RPMI7951 (cell line): ENCODE measurements around the gene USP7. TPM values are rescaled to one million over a fixed set of nuclear protein-coding genes. Genes with fewer than 3 reads are reported as not detected.
"Not testable (repeated sequence)": the region's sequence is repeated elsewhere in the genome, so short reads cannot be mapped to it uniquely, and the experiment has no call there.

Experiments
- DNase-seq: peaks from one replicate; pipeline ENCODE4 v3.0.0-alpha.2; 2012; ENCODE audit warnings: low read depth
- total RNA-seq: library from RNA; depleted of rRNA; stranded (reverse); fragments of >200 nt; shearing (Covaris generic); gene quantifications from 2 replicates; pipeline ENCODE4 v1.2.3, GENCODE V29; 2014

The USP7 gene
- total RNA-seq, 1 experiment from 2014 or later, result 46.9 TPM

DNA sequence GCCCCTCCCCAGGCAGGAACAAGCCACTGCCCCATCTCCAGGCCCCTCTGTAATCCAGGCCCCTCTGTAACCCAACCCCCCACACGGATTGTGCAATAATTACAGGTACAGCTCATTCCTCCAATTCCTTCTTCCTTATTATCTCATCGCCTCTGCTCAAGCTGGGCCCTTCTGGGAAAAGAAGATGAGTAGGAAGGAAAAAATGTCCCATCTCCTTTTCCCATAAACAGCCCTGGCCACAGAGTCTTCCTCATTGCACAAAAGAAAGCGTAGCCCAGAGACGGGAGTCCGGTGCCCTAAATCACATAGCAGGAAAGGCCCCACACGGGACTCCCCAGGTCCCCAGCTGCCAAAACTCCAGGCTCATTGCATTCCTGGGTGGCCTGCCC, 85.2 kb downstream of the USP7 start:
- peak; percentile 65 for DNase-seq

DNA sequence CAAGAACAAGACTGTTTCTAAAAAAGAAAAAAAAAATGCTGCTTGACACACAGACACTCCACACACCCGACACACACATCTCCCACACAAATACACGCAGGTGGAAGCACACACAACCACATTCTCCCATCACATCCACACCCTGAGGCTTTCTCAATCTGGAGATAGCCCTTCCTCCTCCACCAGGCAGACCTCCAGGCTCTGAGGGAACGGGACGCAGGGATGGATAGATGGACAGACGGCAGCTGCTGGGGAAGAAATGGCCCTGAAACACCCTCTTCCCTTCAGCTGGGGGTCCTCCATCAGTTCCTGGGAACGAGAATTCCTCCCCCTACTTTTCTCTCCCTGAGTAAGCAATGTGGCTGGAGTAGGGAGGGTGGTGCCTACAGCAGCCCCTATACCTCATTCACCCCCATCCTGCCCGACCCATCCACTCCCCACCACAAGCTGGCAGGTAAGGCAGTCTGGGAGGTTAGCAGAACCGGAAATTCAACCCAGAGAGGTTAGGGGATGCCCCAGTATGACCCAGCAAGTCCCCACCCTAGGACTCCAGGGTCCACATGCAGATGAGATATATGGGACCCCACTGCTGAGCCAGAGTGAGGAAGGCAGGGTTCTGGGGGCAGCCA, 85.7 kb downstream of the USP7 start:
- DNase-seq, result no peak

DNA sequence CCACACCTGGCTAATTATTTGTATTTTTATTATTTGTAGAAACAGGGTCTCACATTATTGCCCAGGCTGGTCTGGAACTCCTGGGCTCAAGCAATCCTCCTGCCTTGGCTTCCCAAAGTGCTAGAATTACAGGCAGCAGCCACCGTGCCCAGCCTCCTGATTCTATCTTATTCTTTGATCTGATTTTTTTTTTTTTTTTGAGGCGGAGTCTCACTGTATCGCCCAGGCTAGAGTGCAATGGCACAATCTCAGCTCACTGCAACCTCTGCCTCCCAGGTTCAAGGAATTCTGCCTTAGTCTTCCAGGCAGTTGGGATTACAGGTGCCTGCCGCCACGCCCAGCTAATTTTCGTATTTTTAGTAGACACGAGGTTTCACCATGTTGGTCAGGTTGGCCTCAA, 88.4 kb downstream of the USP7 start:
- DNase-seq, result not testable (repeated sequence)

- DNase-seq, result no peak
These were observed 89.3 kb downstream of the USP7 start for GRCh38 chr16:8874388-8874787.

- not testable (repeated sequence) for DNase-seq
These were observed 89.9 kb downstream of the USP7 start for GRCh38 chr16:8873866-8874195.

- no peak for DNase-seq
These were observed 90.5 kb downstream of the USP7 start for GRCh38 chr16:8872967-8873865.

- no peak for DNase-seq
These were observed 91.6 kb downstream of the USP7 start for GRCh38 chr16:8872071-8872470.

GRCh38 chr16:8869988-8870241, 93.8 kb downstream of the USP7 start:
- DNase-seq, result not testable (repeated sequence)

DNA sequence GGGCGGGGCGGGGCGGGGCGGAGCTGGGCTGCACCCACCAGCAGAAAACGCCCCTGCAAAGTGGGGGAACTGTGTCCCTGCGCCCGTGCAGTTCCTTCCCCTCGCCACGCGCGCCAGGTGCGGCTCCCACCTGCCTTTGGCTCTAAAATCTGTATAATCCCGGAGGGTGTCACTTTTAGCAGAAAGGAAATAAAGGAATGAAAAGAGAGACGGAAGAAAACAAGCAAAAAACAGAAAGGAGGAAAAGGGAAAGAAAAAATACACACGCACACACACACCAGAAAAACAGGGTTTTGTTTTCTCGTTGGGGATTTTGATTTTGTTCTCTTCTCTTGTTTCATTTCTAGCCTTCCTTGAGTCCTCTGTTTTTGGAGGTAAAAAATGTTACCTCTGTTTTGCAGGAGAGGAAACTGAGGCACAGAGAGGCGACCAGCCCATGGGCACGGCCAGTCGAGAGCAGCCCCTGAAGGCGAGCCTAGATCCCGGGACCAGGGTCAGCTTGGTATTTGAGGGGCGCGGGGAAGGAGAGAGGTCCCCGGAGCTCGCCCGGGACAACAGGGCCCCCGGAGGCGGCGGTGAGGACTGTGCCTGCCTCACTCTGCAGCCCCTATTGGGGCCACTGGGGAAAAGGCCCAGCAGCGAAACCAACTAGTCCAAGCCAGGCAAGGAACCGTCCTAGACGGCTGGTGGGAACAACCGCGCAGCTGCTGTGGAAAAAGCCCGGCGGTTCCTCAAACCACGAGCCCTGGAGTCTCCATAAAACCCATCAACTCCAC, 94.3 kb downstream of the USP7 start:
- no peak for DNase-seq

- peak; percentile 90 for DNase-seq
These were observed 95.1 kb downstream of the USP7 start, which contains the start of gene CARHSP1 for GRCh38 chr16:8868416-8869211. Gene CARHSP1 (minus strand): TSS chr16:8869006. CDS start chr16:8859328, 9,678 bp downstream.

DNA sequence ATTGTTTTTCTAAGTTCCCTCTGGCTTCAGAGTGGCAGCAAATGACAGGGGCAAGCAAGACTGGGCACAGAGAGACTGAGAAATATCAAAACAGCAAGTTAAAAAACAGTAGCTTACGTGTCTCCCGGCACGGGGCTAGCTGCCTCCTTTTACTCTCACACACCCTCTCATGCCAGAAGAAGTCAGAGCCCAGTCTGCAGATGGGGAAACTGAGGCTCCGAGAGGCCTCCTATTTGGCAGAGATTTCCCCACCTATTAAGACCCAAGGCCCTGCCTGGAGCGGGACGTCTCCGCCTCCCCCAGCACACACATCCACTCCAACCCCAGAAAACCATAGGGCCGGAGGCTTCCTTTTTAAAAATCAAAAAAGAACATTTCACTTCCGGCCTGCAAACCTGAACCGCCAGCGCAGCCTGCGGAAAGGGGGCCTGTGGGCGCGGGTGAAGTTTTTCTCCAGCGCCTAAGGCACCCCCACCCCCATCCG, 95.7 kb downstream of the USP7 start:
- no peak for DNase-seq

DNA sequence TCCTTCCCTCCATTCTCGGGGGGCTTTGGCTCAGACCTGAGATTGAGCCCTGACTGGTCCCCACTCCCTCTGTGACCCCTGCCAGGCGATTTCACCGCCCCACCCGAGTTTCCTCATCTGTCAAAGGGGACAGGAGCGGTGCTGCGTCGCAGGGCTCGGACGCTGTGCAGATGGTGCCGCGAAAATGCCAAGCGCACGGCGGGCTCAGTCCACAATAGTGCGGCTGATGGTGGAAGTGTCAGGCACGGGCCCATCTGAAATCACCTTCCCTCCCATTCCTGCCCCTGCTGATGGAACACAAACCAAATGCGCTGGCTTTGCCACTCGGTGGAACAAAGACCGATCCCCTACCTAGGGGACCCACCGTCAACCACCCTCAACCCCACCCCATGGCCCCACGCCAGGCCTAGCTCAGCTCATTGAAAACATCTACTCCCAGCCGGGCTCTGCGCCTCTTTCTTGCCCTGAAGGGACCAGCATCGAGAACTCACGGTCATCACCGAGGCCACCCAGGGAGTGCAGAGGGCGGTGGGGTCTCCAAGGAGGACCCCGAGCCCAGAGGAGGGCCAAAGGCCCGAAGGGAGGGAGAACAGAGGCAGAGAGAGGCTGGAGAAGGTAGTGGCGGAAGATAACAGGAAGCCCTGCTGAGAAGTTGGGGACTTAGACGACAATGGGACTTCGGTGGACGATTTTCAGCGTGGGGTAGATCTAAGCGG, 96.3 kb downstream of the USP7 start:
- DNase-seq, result no peak

DNA sequence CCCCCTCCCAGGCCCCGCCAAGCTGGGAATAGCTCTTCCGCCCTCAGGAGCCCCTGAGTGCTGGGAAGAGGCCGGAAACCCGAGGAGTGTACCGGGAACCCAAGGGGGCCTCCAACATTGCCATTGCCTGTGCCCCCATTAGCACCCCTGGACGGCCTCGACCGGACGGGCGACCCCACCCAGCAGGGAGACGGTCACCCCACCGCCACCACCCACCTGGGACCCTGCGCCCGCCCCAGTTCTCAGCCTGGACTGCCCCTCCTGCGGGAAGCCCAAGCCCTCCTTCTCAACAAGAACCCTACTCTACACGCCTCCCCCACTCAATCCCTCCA, 96.9 kb downstream of the USP7 start:
- no peak for DNase-seq

DNA sequence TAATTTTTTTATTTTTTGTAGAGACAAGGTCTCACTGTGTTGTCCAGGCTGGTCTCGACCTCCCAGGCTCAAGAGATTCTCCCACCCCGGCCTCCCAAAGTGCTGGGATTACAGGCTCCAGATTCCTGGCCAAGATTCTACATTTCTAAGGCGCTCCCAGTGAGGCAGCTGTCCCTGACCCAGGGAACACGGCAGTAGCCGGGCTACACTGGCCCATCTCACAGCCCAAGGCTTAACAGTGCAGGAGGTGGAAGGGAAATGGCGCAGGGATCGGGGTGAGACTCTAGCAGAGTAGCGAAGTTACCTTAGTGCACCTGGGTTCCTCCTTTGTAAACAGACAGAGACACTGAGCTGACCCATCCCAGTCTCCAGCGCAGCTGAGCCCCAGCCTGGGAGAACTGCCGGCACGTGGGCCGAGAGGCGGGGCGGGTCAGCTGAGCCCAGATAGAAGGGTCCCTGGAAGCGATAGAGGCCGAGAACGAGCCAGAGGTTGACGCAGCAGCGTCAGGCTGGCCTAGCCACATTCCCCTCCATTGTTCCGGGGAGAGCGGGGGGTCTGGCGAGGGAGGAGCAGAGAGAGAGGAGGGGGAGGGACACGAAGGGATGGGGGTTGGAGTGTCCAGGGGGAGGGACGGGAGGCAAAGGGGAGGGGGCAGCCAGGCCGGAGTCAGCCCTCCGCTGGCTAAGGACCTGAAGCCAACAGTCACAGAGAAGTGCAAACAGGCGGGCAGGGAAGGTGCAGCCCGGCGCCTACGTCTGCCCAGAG, 97.4 kb downstream of the USP7 start:
- no peak for DNase-seq

DNA sequence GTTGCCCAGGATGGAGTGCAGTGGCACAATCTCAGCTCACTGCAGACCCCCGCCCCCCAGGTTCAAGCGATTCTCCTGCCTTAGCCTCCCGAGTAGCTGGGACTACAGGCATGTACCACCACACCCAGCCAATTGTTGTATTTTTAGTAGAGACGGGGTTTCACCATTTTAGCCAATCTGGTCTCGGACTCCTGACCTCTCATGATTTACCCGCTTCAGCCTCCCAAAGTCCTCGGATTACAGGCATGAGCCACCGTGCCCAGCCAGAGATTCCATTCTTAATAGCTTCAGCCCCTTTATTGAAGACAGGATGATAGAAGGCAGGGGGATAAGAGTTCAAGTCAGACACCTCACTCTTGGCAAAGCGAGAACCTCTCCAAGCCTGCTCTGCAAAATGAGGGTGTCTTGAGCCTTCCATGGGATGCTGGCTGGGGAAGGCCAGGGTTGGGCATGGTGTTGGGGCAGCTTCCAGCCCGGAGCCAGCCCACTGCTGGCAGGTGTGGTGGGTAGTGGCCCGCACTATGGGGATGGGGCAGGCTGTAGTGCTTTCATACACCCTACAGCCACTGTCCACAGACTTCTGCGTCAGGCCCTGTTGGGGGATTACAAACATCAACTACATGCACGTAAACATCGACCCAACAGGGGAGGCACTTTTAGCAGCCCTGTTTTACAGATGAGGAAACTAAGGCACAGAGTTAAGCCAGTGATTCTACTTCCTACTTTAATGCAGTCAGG, 98.4 kb downstream of the USP7 start:
- DNase-seq, result no peak

- peak; percentile 30 for DNase-seq
These were observed 99.1 kb downstream of the USP7 start for GRCh38 chr16:8864480-8865110.

GRCh38 chr16:8863594-8864424, 99.9 kb downstream of the USP7 start:
- DNase-seq, result no peak
